ENCODE results near the gene PGAM5. TPM values are rescaled to one million over a fixed set of nuclear protein-coding genes. Genes with fewer than 3 reads are reported as not detected.

PGAM5 gene
- total and polyA plus RNA-seq, 2 of the 4 experiments (the other 2 are of a cell fraction) = 25.2 to 37.8 TPM

GRCh38 chr12:132711080-132711843, 620 bp downstream of the PGAM5 start:
- H3K56ac ChIP-seq (ENCODE audit: extremely low read depth, insufficient read depth, low read length) = no peak overlapping the region
- H3K18ac ChIP-seq (ENCODE audit: low read depth, low read length) = no peak overlapping the region
- H3K4me2 ChIP-seq (ENCODE audit: low read depth, low read length) = peak overlapping the region; percentile 92
- in situ Hi-C loops (cut with MboI; ENCODE audit: low sequenced_read_pairs) (no loop called here), intact Hi-C loops (cut with micrococcal nuclease) (no loop called here), dilution Hi-C loops (cut with HindIII; ENCODE audit: low sequenced_read_pairs, unreplicated experiment) (no loop called here)
- no peak overlapping the region for H2BK15ac ChIP-seq (ENCODE audit: low read depth, low read length)
- H3K23ac ChIP-seq (ENCODE audit: low read depth, low read length) = 0 out of 2 replicates have a peak overlapping the region, but pooled peaks have one; percentile 72
- H3K4me1 ChIP-seq (ENCODE audit: control insufficient read depth, insufficient read depth, low read length) = 0 out of 2 replicates have a peak, but pooled peaks cover 2% of the 10 kb centered on the region
- H2AFZ ChIP-seq (replicated peaks; ENCODE audit: low read length, poor library complexity) = peak overlapping the region; percentile 96
- peak overlapping the region; percentile 54; the same call in 1 of the 2 replicates for H3K4ac ChIP-seq (ENCODE audit: low read depth, low read length)
- H3K79me1 ChIP-seq (ENCODE audit: low read depth in 1 of 2, low read length in 2 of 2) = peaks cover 18 to 50% of the 10 kb centered on the region in 2 experiments
- no peaks in the 10 kb centered on the region for H3K9me3 ChIP-seq (ENCODE audit: control insufficient read depth, insufficient read depth, low read length)
- peak; percentile 23 for DNase-seq
- H3K27ac ChIP-seq (ENCODE audit: insufficient read depth, low read length) = peak overlapping the region; percentile 73
- no peak overlapping the region for H2BK20ac ChIP-seq (ENCODE audit: low read depth, low read length)
- peak overlapping the region; percentile 64; the same call in 1 of the 2 replicates for H2AK5ac ChIP-seq (ENCODE audit: low read depth, low read length)
- ATAC-seq (ENCODE audit: low read depth) = peak; percentile 43
- peak overlapping the region; percentile 72 for H3K14ac ChIP-seq (replicated peaks; ENCODE audit: low read depth, low read length)
- H4K8ac ChIP-seq (ENCODE audit: low read depth in 2 of 2, low read length in 2 of 2) = peak overlapping the region; percentile 34 to 90; a peak in 2 of 4 replicates
- 0% methylated on average over 11 of the region's 59 CpGs; no CpG with 5 or more reads in 1 of the 2 experiments for WGBS, 2 experiments (ENCODE audit: extremely low coverage in 2 of 2, insufficient read length in 1 of 2)
- peak overlapping the region; percentile 92 for H3K4me3 ChIP-seq (ENCODE audit: insufficient read depth, low read depth, low read length)
- H4K5ac ChIP-seq (ENCODE audit: low read depth, low read length) = peak overlapping the region; percentile 63; the same call in 1 of the 2 replicates
- POLR2A ChIA-PET (ENCODE audit: unreplicated experiment) = no interaction called here
- H4K20me1 ChIP-seq (ENCODE audit: insufficient read depth, low read length) = peaks cover 11% of the 10 kb centered on the region
- CTCF ChIA-PET = no interaction called here
- no peaks in the 10 kb centered on the region for H3K27me3 ChIP-seq (ENCODE audit: control insufficient read depth, insufficient read depth, low read length)
- BruUV-seq (replicated peaks) = no TSS peak
- no peak overlapping the region for H2BK120ac ChIP-seq (ENCODE audit: low read depth, low read length)
- TF ChIP-seq CEBPB (IDR thresholded peaks at IDR 0.05; ENCODE audit: low read depth, low read length) = no peak
- TF ChIP-seq MAFK (IDR thresholded peaks at IDR 0.05; ENCODE audit: low read depth, low read length) = no peak
- no peak for TF ChIP-seq CHD1 (IDR thresholded peaks at IDR 0.05; ENCODE audit: low read depth, low read length)
- no peak for TF ChIP-seq RFX5 (IDR thresholded peaks at IDR 0.05; ENCODE audit: low read depth, low read length)
- no peak for TF ChIP-seq SMC3 (IDR thresholded peaks at IDR 0.05; ENCODE audit: low read depth, low read length)
- TF ChIP-seq USF2 (IDR thresholded peaks at IDR 0.05; ENCODE audit: low read depth, low read length) = no peak
- TF ChIP-seq ELK1 (IDR thresholded peaks at IDR 0.05; ENCODE audit: borderline replicate concordance, low read depth, low read length) = no peak
- H3K9me1 ChIP-seq (ENCODE audit: insufficient read depth, low read length) = no peaks in the 10 kb centered on the region; the same call in 1 of the 2 replicates
- peak overlapping the region; percentile 93 for H3K9ac ChIP-seq (ENCODE audit: low read depth, low read length)
- H2BK5ac ChIP-seq (ENCODE audit: low read depth, low read length, poor library complexity, severe bottlenecking) = no peak overlapping the region
- peak overlapping the region; percentile 86 for H2AK9ac ChIP-seq (replicated peaks; ENCODE audit: low read depth, low read length, poor library complexity)
- peaks cover 9% of the 10 kb centered on the region for H3K36me3 ChIP-seq (ENCODE audit: control insufficient read depth, insufficient read depth, low read length)
- no peak overlapping the region for H4K91ac ChIP-seq (ENCODE audit: insufficient read depth, low read depth, low read length)
